HG02763 (cell line): ENCODE data around the gene GLOD4.
"Not testable (repeated sequence)": the region's sequence is repeated elsewhere in the genome, so short reads cannot be mapped to it uniquely, and the experiment has no call there.

ENCODE experiments used
- ATAC-seq: cut with Tn5 transposase; IDR thresholded peaks from one replicate; pipeline ENCODE4 v1.9.1; 2021; ENCODE audit warnings: mild to moderate bottlenecking, moderate library complexity; ENCODE audit not compliant: unreplicated experiment

Gene GLOD4, protein sequence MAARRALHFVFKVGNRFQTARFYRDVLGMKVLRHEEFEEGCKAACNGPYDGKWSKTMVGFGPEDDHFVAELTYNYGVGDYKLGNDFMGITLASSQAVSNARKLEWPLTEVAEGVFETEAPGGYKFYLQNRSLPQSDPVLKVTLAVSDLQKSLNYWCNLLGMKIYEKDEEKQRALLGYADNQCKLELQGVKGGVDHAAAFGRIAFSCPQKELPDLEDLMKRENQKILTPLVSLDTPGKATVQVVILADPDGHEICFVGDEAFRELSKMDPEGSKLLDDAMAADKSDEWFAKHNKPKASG

DNA sequence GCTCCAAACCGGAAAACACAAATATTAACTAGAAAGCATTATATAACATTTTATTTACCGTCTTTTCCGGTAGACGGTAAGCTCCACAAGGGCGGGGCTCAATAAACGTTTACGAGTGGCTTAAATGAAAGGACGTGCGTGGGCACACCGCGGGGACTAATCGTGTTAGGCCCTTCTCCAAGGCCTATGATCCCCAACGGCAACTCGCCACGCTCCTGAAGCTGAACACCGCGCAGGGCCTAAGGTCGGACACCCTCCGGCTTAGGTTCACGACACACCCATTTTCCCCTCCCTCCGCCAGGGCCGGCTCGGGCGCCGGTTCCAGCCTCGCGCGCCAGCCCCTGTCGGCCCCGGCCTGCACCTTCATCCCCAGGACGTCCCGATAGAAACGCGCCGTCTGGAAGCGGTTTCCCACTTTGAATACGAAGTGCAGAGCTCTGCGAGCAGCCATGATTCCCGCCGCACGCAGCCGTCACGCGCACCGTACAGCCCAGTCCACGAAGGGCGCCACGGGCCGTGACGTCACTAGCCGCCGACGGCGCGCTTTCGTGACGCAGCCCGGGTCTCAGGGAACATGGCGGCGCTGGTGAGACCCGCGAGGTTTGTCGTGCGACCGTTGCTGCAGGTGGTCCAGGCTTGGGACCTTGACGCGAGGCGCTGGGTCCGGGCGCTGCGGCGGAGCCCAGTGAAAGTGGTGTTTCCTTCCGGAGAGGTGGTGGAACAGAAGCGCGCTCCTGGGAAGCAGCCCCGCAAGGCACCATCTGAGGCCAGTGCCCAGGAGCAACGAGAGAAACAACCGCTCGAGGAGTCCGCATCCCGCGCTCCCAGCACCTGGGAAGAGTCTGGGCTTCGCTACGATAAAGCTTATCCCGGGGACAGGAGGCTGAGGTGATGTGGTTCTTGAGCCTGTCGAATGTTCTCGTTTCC lies at the start of gene GLOD4, which contains the start of gene MRM3:
Gene GLOD4, minus strand, starts transcription at position 476 of the 927 bp plus-strand sequence. Its CDS starts 25 bp downstream, at position 451.
Gene MRM3, plus strand, starts transcription at position 549 of the 927 bp plus-strand sequence. Its CDS starts 26 bp downstream, at position 575.
- peak; percentile 90 for ATAC-seq

DNA sequence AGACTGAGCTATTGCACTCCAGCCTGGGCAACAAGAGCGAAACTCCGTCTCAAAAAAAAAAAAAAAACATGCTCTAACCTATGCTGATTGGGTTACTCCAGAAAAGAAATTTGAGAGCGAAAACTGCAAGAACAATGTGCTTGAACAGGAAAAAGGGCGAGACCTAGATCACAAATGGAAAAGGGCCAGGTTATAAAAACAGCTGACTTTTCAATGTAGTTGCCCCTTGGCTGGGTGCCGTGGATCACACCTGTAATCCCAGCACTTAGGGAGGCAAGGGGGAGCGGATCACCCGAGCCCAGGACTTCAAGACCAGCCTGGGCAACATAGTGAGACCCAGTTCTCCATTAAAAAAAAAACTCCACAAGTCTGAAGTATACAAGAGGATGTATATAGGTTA lies 48.9 kb upstream of the GLOD4 start:
- ATAC-seq: no peak

- ATAC-seq: no peak
These were observed 48.3 kb upstream of the GLOD4 start for GRCh38 chr17:830381-830780.

DNA sequence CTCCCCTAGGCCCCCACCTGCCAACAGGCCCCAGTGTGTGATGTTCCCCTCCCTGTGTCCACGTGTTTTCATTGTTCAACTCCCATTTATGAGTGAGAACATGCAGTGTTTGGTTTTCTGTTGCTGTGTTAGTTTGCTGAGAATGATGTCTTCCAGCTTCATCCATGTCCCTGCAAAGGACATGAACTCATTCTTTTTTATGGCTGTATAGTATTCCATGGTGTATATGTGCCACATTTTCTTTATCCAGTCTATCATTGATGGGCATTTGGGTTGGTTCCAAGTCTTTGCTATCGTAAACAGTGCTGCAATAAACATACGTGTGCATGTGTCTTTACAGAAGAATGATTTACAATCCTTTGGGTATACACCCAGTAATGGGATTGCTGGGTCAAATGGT lies 47.5 kb upstream of the GLOD4 start:
- not testable (repeated sequence) for ATAC-seq

DNA sequence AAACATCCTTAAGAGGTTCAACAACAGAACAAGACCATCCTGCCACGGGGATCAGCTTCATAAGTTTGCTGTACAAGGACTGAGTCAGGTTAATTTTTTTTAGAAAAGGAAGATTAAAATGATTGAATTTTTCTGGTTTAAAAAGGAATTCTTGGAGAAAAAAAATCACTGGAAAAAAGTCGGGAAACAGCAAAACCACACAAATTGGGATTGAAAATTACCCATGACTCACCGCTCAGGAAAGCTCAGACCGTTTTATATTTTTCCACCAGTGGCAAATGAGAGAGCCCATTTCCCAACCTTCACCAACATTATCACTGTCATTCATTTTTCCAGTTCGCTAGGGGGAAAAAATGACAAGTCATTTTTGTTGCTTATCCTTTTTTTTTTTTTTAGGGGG lies 46.7 kb upstream of the GLOD4 start:
- ATAC-seq: no peak

GRCh38 chr17:826778-827177 lies 44.7 kb upstream of the GLOD4 start:
- ATAC-seq: no peak

- no peak for ATAC-seq
These were observed 43.1 kb upstream of the GLOD4 start for GRCh38 chr17:825216-825615.

GRCh38 chr17:824378-824777 lies 42.3 kb upstream of the GLOD4 start:
- no peak for ATAC-seq

- no peak for ATAC-seq
These were observed 41.4 kb upstream of the GLOD4 start for GRCh38 chr17:823501-823902.

GRCh38 chr17:819251-819650 lies 37.2 kb upstream of the GLOD4 start:
- no peak for ATAC-seq

GRCh38 chr17:814371-814770 lies 32.3 kb upstream of the GLOD4 start:
- no peak for ATAC-seq

DNA sequence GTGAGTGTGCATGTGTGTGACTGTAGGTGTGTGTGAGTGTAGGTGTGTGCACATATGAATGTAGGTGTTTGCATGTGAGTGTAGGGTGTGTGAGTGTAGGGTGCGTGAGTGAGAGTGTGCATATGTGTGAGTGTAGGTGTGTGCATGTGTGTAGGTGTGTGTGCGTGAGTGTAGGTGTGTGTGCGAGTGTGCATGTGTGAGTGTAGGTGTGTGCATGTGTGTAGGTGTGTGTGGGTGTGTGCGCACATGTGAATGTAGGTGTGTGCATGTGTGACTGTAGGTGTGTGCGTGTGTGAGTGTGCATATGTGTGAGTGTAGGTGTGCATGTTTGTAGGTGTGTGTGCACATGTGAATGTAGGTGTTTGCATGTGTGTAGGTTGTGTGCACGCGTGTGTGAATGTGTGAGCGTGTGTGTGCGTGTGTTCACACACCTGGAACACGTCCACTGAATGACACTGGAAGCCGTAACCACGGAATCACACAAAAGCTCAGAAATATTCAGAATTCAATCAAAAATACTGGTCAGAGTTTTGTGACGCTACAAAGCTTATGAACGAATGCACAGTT lies 30.6 kb upstream of the GLOD4 start:
- no peak for ATAC-seq

GRCh38 chr17:811051-811784 lies 29.1 kb upstream of the GLOD4 start:
- no peak for ATAC-seq

DNA sequence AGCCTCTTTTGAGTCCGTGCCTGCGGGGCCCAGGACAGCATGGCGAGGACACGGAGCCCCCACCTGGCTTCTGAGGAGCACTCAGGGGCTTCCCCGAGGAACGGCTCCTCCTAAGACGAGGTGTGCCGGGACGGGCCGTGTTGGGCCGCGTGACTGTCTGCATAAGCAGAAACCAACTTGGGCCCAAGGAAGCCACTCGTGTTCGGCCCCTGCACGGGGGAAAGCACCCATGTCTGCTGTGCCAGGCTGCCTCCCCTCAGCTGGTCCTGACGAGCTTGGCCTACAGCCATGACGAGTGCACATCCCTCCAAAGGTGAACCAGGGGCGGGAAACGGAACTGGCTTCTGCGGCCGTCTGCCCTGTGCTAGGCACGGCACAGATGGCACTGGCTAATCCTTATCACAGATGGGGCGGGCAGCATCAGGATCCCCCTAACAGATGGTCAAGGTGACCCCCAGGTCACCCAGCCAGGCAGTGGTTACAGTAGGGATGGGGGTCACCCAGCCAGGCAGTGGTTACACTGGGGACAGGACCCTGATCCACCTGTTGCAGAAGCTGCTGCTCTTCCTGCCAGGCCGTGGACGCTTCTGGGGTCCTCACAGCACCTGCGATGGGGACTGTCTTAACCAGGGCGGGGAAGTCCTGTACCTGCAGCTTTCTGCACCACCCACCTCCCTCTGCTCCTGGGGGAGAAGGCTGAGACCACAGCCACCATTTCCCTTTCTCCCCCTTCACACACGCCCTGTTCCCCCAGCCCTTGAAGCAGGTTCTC lies 25.6 kb upstream of the GLOD4 start:
- ATAC-seq: no peak

GRCh38 chr17:806781-807522 lies 24.9 kb upstream of the GLOD4 start:
- no peak for ATAC-seq

DNA sequence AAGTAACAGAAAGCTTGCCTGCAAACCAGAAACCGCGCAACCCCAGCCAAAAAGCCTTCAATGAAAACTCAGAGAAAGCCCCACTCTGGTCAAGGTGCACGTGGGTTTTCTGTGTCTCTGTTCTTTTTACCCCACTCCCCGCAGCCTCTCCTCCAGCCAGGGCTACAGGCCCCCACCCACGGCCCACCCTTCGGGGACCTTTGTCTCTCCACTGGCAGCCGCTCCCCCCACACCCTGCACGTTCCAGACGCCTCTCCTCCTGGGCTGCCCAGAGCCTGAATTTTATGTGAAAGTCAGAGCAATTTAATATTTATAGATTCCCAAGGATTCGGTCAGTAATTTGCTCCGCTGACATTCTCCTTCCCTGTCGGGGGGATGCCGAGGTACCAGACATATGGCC lies 24.3 kb upstream of the GLOD4 start:
- no peak for ATAC-seq

DNA sequence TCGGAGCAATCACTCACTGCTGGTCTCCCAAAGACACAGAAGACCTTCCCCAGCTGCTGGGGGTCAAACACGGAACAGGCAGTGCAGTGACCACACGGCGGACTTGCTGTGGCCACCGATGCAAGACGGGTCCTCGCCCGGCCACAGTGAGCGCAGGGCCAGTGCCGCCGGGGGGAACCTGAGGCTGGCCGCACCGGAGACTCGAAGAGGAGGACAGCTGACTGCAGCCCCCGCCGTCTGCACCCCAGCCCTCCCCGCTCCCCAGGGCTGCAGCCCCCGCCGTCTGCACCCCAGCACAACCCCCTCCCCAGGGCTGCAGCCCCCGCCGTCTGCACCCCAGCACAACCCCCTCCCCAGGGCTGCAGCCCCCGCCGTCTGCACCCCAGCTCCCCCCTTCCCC lies 23.8 kb upstream of the GLOD4 start:
- ATAC-seq: not testable (repeated sequence)

- ATAC-seq: no peak
These were observed 22.7 kb upstream of the GLOD4 start for GRCh38 chr17:804541-805435.
